A673 (cell line): ENCODE data around the gene CPNE5. TPM values are rescaled to one million over a fixed set of nuclear protein-coding genes. Genes with fewer than 3 reads are reported as not detected.

ENCODE experiments used
- BruUV-seq: library from RNA; stranded (reverse); fragments of 400-500 nt; replicated peaks from 2 replicates; lab custom pipeline; 2021; lab: Mats Ljungman, UMichigan
- CTCF ChIA-PET: fragments of 300-600 bp; sonication (Branson Sonifier 250); formaldehyde crosslinking; loops from one replicate; lab custom pipeline; 2022; ENCODE audit warnings: antibody characterized with exemption; lab: Charles Lee
- POLR2A ChIA-PET: fragments of 300-600 bp; sonication (Branson Sonifier 250); formaldehyde crosslinking; loops from one replicate; lab custom pipeline; 2022; ENCODE audit warnings: antibody characterized with exemption; ENCODE audit not compliant: low non-redundant PET; lab: Charles Lee
- DNase-seq: peaks from one replicate; pipeline ENCODE4 v3.0.0-alpha.2; 2015; ENCODE audit warnings: low spot score
- H3K27ac ChIP-seq: fragments of 200-600 bp; sonication (generic); 2 replicates; pipeline ENCODE4 v1.5.1; 2016; ENCODE audit warnings: mixed run types, low read depth, mild to moderate bottlenecking, mixed read lengths, antibody characterized with exemption, low read length; ENCODE audit not compliant: poor library complexity, severe bottlenecking
- H3K27me3 ChIP-seq: fragments of 200-600 bp; sonication (generic); replicated peaks from 2 replicates; pipeline ENCODE4 v1.6.1; 2017; ENCODE audit warnings: mixed run types, low read depth, mild to moderate bottlenecking, mixed read lengths, antibody characterized with exemption, low read length; ENCODE audit not compliant: insufficient read depth, poor library complexity
- H3K36me3 ChIP-seq: fragments of 200-600 bp; sonication (generic); 2 replicates; pipeline ENCODE4 v1.6.1; 2016; ENCODE audit warnings: mixed run types, mild to moderate bottlenecking, mixed read lengths, antibody characterized with exemption, low read length; ENCODE audit not compliant: insufficient read depth, poor library complexity, severe bottlenecking
- H3K4me1 ChIP-seq: fragments of 200-600 bp; sonication (generic); 2 replicates; pipeline ENCODE4 v1.6.1; 2017; ENCODE audit warnings: mixed run types, mild to moderate bottlenecking, mixed read lengths, antibody characterized with exemption, low read length; ENCODE audit not compliant: insufficient read depth, poor library complexity, severe bottlenecking
- H3K4me3 ChIP-seq: fragments of 200-600 bp; sonication (generic); 2 replicates; pipeline ENCODE4 v1.5.1; 2016; ENCODE audit warnings: low read depth, mixed run types, mild to moderate bottlenecking, mixed read lengths, low read length; ENCODE audit not compliant: poor library complexity, severe bottlenecking
- H3K9me3 ChIP-seq: fragments of 200-600 bp; sonication (generic); 2 replicates; pipeline ENCODE4 v1.6.1; 2016; ENCODE audit warnings: mixed run types, low read depth, mild to moderate bottlenecking, mixed read lengths, antibody characterized with exemption, low read length; ENCODE audit not compliant: poor library complexity, severe bottlenecking
- CTCF ChIP-seq: fragments of 300-800, 200-600 bp; sonication (generic); conservative IDR thresholded peaks from 2 replicates; pipeline ENCODE4 v1.5.1; 2017; ENCODE audit warnings: low read depth, mild to moderate bottlenecking, antibody characterized with exemption, low read length, moderate library complexity, mixed read lengths
- EZH2 ChIP-seq: fragments of 200-600 bp; sonication (generic); IDR thresholded peaks from 2 replicates; pipeline ENCODE4 v1.6.1; 2017; ENCODE audit warnings: borderline replicate concordance, low read depth, mild to moderate bottlenecking, mixed read lengths, antibody characterized with exemption, low read length; ENCODE audit not compliant: poor library complexity, severe bottlenecking
- intact Hi-C: fragments of 100-400 bp; cut with micrococcal nuclease; formaldehyde crosslinking; loops from one replicate; pipeline ENCODE4 v1.10.0; 2022; ENCODE audit not compliant: unreplicated experiment
- total RNA-seq: library from RNA; stranded (reverse); gene quantifications from 2 replicates; pipeline ENCODE4 v1.2.3, GENCODE V29; 2021

The CPNE5 gene
- total RNA-seq, 1 experiment from 2014 or later, result 0.13 TPM

DNA sequence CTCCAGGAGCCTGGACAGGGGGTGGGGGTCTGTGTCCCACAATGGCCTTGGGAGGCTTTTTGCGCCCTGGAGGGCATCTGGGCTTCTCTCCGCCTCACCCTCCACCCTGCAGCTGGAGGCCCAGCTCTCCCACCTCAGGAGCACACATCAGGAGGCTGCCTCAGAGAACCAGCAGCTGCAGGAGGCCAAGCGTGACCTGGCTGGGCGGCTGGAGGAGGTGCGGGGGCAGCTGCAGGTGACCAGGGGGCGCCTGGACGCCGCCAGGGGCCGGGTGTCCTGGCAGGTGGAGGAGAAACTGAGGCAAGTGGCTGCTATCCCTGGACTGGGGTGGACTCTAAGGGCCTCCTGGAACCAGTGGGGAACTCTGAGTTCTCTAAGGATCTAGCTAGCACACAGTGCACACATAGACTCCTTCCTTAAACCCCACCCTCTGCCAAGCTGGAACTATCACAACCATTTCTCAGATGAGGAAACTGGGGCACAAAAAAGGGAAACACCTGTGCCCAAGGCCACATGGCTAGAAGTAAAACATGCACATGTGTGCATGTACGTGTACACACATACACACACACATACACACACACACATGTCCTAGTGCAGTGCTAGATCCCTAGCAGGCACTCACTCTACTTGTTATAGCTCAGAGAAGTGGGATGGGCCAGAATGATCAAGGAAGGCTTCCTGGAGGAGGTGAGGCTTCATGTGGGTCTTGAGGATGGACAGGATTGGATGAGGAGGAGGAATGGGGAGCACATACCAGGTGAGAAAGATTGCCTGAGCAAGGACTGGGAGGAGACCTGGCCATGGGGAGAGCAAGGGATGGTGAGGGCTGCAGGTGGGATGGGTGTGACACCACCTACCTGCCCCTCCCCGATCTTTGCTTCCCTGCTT lies 118.7 kb downstream of the CPNE5 start:
- TF ChIP-seq EZH2 (no peak), CTCF (no peak)
- ChIA-PET POLR2A (no interaction called here), CTCF (interaction anchor here (0.7 kb wide), 1 partner anchor 39 kb away, joined by 3 read pairs; no protein-coding TSS in a partner anchor)
- DNase-seq, result no peak
- no peak overlapping the region for H3K4me3 ChIP-seq
- no peaks in the 10 kb centered on the region for H3K36me3 ChIP-seq
- H3K4me1 ChIP-seq, result no peaks in the 10 kb centered on the region
- H3K27ac ChIP-seq, result no peak overlapping the region
- H3K27me3 ChIP-seq, result no peaks in the 10 kb centered on the region
- intact Hi-C loops, result no loop called here
- no TSS peak for BruUV-seq
- H3K9me3 ChIP-seq, result no peaks in the 10 kb centered on the region

- no peaks in the 10 kb centered on the region for H3K4me1 ChIP-seq
- H3K4me3 ChIP-seq, result no peak overlapping the region
- intact Hi-C loops, result no loop called here
- POLR2A ChIA-PET, result no interaction called here
- H3K9me3 ChIP-seq, result no peaks in the 10 kb centered on the region
- CTCF ChIA-PET, result no interaction called here
- TF ChIP-seq CTCF (no peak), EZH2 (no peak)
- no peak for DNase-seq
- no TSS peak for BruUV-seq
- H3K27me3 ChIP-seq, result no peaks in the 10 kb centered on the region
- H3K36me3 ChIP-seq, result no peaks in the 10 kb centered on the region
- H3K27ac ChIP-seq, result no peak overlapping the region
These were observed 120.1 kb downstream of the CPNE5 start for GRCh38 chr6:36719126-36719525.

GRCh38 chr6:36718560-36718959 lies 120.7 kb downstream of the CPNE5 start:
- CTCF ChIA-PET, result no interaction called here
- Histone ChIP-seq H3K27me3 (no peaks in the 10 kb centered on the region), H3K27ac (no peak overlapping the region), H3K4me1 (no peaks in the 10 kb centered on the region), H3K36me3 (no peaks in the 10 kb centered on the region), H3K4me3 (no peak overlapping the region), H3K9me3 (no peaks in the 10 kb centered on the region)
- no TSS peak for BruUV-seq
- POLR2A ChIA-PET, result no interaction called here
- intact Hi-C loops, result no loop called here
- TF ChIP-seq EZH2 (no peak), CTCF (no peak)
- no peak for DNase-seq
